Fibroblast of lung (primary cell): ENCODE measurements around the gene CHRM1. TPM values are rescaled to one million over a fixed set of nuclear protein-coding genes. Genes with fewer than 3 reads are reported as not detected.
"Not testable (repeated sequence)": the region's sequence is repeated elsewhere in the genome, so short reads cannot be mapped to it uniquely, and the experiment has no call there.

Experiments
- DNase-seq, 2 donors: peaks; one replicate each; pipeline versions ENCODE4 v3.0.0 to v3.0.0-alpha.2; 2010; ENCODE audit warnings: low read depth in 2 of 2
- H2AFZ ChIP-seq: 2 replicates; pipeline ENCODE4 v1.5.1; 2012; ENCODE audit warnings: low read length, control low read depth, inconsistent platforms
- H3K27ac ChIP-seq: 2 replicates; pipeline ENCODE4 v1.5.1; 2011; ENCODE audit warnings: low read length, control low read depth; ENCODE audit not compliant: insufficient read depth
- H3K27me3 ChIP-seq: 2 replicates; pipeline ENCODE4 v1.5.1; 2011; ENCODE audit warnings: mild to moderate bottlenecking, low read length; ENCODE audit not compliant: control insufficient read depth, insufficient read depth
- H3K36me3 ChIP-seq: 2 replicates; pipeline ENCODE4 v1.5.1; 2011; ENCODE audit warnings: low read length; ENCODE audit not compliant: control insufficient read depth, insufficient read depth
- H3K4me1 ChIP-seq: 2 replicates; pipeline ENCODE4 v1.5.1; 2011; ENCODE audit warnings: low read length; ENCODE audit not compliant: control insufficient read depth, insufficient read depth; ENCODE audit errors: extremely low read depth
- H3K4me2 ChIP-seq: 2 replicates; pipeline ENCODE4 v1.5.1; 2011; ENCODE audit warnings: low read length, control low read depth; ENCODE audit not compliant: insufficient read depth; ENCODE audit errors: extremely low read depth
- H3K4me3 ChIP-seq, 4 experiments: fragments of 200-600 bp in 1 of 4; sonication (generic) in 1 of 4; replicated peaks in 1 of 4; 2 replicates each; pipeline ENCODE4 v1.5.1; 2011 to 2016; ENCODE audit warnings: low read length in 4 of 4, low read depth in 3 of 4, mild to moderate bottlenecking in 3 of 4, control low read depth in 2 of 4, inconsistent platforms in 1 of 4, mixed read lengths in 1 of 4; ENCODE audit not compliant: insufficient read depth in 1 of 4; ENCODE audit errors: control extremely low read depth in 1 of 4
- H3K79me2 ChIP-seq: 2 replicates; pipeline ENCODE4 v1.5.1; 2012; ENCODE audit warnings: mild to moderate bottlenecking, low read length, inconsistent platforms; ENCODE audit not compliant: control insufficient read depth, insufficient read depth
- H3K9ac ChIP-seq: 2 replicates; pipeline ENCODE4 v1.5.1; 2011; ENCODE audit warnings: mild to moderate bottlenecking, low read length, control low read depth; ENCODE audit not compliant: insufficient read depth
- H3K9me3 ChIP-seq: 2 replicates; pipeline ENCODE4 v1.5.1; 2012; ENCODE audit warnings: low read depth, low read length; ENCODE audit not compliant: control insufficient read depth, insufficient read depth
- H4K20me1 ChIP-seq: 2 replicates; pipeline ENCODE4 v1.5.1; 2011; ENCODE audit warnings: low read length; ENCODE audit not compliant: control insufficient read depth, insufficient read depth; ENCODE audit errors: extremely low read depth
- CTCF ChIP-seq, 2 donors: IDR thresholded peaks in 1 of 2; conservative IDR thresholded peaks in 1 of 2; 1 replicate in 1 of 2; 2 replicates in 1 of 2; pipeline ENCODE4 v1.5.1; 2011 to 2012; ENCODE audit warnings: low read length in 2 of 2, control low read depth in 1 of 2, inconsistent platforms in 1 of 2, low read depth in 1 of 2, mild to moderate bottlenecking in 1 of 2
- EZH2 ChIP-seq: IDR thresholded peaks from 2 replicates; pipeline ENCODE4 v1.5.1; 2012; ENCODE audit warnings: low read length, control low read depth, mild to moderate bottlenecking; ENCODE audit errors: missing control alignments
- polyA plus RNA-seq, 2 donors: library from polyadenylated mRNA; depleted of rRNA in 1 of 2; stranded (reverse) in 1 of 2; unstranded in 1 of 2; fragments of >200 nt; gene quantifications; 2 replicates each; pipeline ENCODE4 v1.2.1, GENCODE V29; 2011 to 2012; ENCODE audit warnings: missing spikeins in 1 of 2
- total RNA-seq: library from RNA; depleted of rRNA; stranded (reverse); fragments of >200 nt; gene quantifications from 2 replicates; pipeline ENCODE4 v1.2.1, GENCODE V29; 2014

CHRM1 gene
- total and polyA plus RNA-seq, 2 donors (not counting 1 experiment from before 2014, with no cell fraction given), result not detected

- no peak overlapping the region for H3K9ac ChIP-seq
- no peak overlapping the region for H2AFZ ChIP-seq
- H3K4me3 ChIP-seq, result no peak overlapping the region
- no peak overlapping the region for H3K27ac ChIP-seq
- peaks cover 3% of the 10 kb centered on the region for H3K4me1 ChIP-seq
- H3K79me2 ChIP-seq, result peaks cover 5% of the 10 kb centered on the region
- no peaks in the 10 kb centered on the region for H3K27me3 ChIP-seq
- DNase-seq, result no peak
- no peaks in the 10 kb centered on the region for H4K20me1 ChIP-seq
- TF ChIP-seq CTCF (conservative IDR thresholded peaks at IDR 0.05 in 1 of 2, IDR thresholded peaks at IDR 0.05 in 1 of 2; ENCODE audit: low read depth in 1 of 2, low read length in 2 of 2) (no peak), EZH2 (no peak)
- no peaks in the 10 kb centered on the region for H3K36me3 ChIP-seq
- H3K9me3 ChIP-seq, result no peaks in the 10 kb centered on the region
- H3K4me2 ChIP-seq, result no peak overlapping the region
Observed at GRCh38 chr11:62860835-62861563, 60.2 kb downstream of the CHRM1 start.

GRCh38 chr11:62859281-62859703 lies 61.9 kb downstream of the CHRM1 start:
- not testable (repeated sequence) for H3K4me3 ChIP-seq, H3K4me1 ChIP-seq, DNase-seq, H4K20me1 ChIP-seq, H3K9ac ChIP-seq, H3K9me3 ChIP-seq, H2AFZ ChIP-seq, H3K36me3 ChIP-seq, H3K4me2 ChIP-seq, H3K27ac ChIP-seq, H3K27me3 ChIP-seq
- peaks cover 19% of the 10 kb centered on the region for H3K79me2 ChIP-seq

Other genes starting within 250 kb of the CHRM1 start
- gene UQCC3, start 249.7 kb downstream of the CHRM1 start, total RNA-seq, result 12.1 and 14.0 TPM in 2 replicates
- gene UQCC3, start 249.7 kb downstream of the CHRM1 start, polyA plus RNA-seq, result 4.7 and 7.3 TPM in 2 replicates
- 3.6 and 4.5 TPM in 2 replicates for gene LBHD1, start 249.1 kb downstream of the CHRM1 start, total RNA-seq
- 3.1 and 3.4 TPM in 2 replicates for gene LBHD1, start 249.1 kb downstream of the CHRM1 start, polyA plus RNA-seq
- gene UBXN1, start 242.3 kb downstream of the CHRM1 start, total RNA-seq, result 143 and 229 TPM in 2 replicates
- 76.4 and 88.6 TPM in 2 replicates for gene UBXN1, start 242.3 kb downstream of the CHRM1 start, polyA plus RNA-seq
- gene LRRN4CL, start 231.8 kb downstream of the CHRM1 start, total RNA-seq, result 13.4 and 31.5 TPM in 2 replicates
- 7.9 and 12.7 TPM in 2 replicates for gene LRRN4CL, start 231.8 kb downstream of the CHRM1 start, polyA plus RNA-seq
- gene BSCL2, start 213.9 kb downstream of the CHRM1 start, total RNA-seq, result 37.8 and 62.1 TPM in 2 replicates
- 35.5 and 54.0 TPM in 2 replicates for gene BSCL2, start 213.9 kb downstream of the CHRM1 start, polyA plus RNA-seq
- not detected in 2 replicates for gene GNG3, start 213.7 kb downstream of the CHRM1 start, total RNA-seq
- 0.07 TPM in 1 of 2 replicates, not detected in the other for gene GNG3, start 213.7 kb downstream of the CHRM1 start, polyA plus RNA-seq
- 9.2 and 14.5 TPM in 2 replicates for gene HNRNPUL2, start 193.9 kb downstream of the CHRM1 start, total RNA-seq
- gene HNRNPUL2, start 193.9 kb downstream of the CHRM1 start, polyA plus RNA-seq, result 18.8 and 26.4 TPM in 2 replicates
- 32.4 and 44.4 TPM in 2 replicates for gene TTC9C, start 192.9 kb downstream of the CHRM1 start, total RNA-seq
- gene TTC9C, start 192.9 kb downstream of the CHRM1 start, polyA plus RNA-seq, result 26.1 and 27.3 TPM in 2 replicates
- 13.4 and 14.4 TPM in 2 replicates for gene ZBTB3, start 167.2 kb downstream of the CHRM1 start, total RNA-seq
- 6.2 and 6.8 TPM in 2 replicates for gene ZBTB3, start 167.2 kb downstream of the CHRM1 start, polyA plus RNA-seq
- gene POLR2G, start 159.8 kb downstream of the CHRM1 start, total RNA-seq, result 68.8 and 80.6 TPM in 2 replicates
- 216 and 228 TPM in 2 replicates for gene POLR2G, start 159.8 kb downstream of the CHRM1 start, polyA plus RNA-seq
- 16.7 and 18.8 TPM in 2 replicates for gene TAF6L, start 150.0 kb downstream of the CHRM1 start, total RNA-seq
- 10.0 and 12.7 TPM in 2 replicates for gene TAF6L, start 150.0 kb downstream of the CHRM1 start, polyA plus RNA-seq
- 27.5 and 41.9 TPM in 2 replicates for gene TMEM179B, start 134.0 kb downstream of the CHRM1 start, total RNA-seq
- 64.8 and 69.5 TPM in 2 replicates for gene TMEM179B, start 134.0 kb downstream of the CHRM1 start, polyA plus RNA-seq
- gene TMEM223, start 129.4 kb downstream of the CHRM1 start, total RNA-seq, result 11.7 and 16.4 TPM in 2 replicates
- 14.4 and 15.4 TPM in 2 replicates for gene TMEM223, start 129.4 kb downstream of the CHRM1 start, polyA plus RNA-seq
- 14.9 and 17.2 TPM in 2 replicates for gene NXF1, start 115.9 kb downstream of the CHRM1 start, total RNA-seq
- 27.8 and 43.7 TPM in 2 replicates for gene NXF1, start 115.9 kb downstream of the CHRM1 start, polyA plus RNA-seq
- gene STX5, start 89.3 kb downstream of the CHRM1 start, total RNA-seq, result 40.3 and 44.9 TPM in 2 replicates
- 48.7 and 48.9 TPM in 2 replicates for gene STX5, start 89.3 kb downstream of the CHRM1 start, polyA plus RNA-seq
- not detected in 2 replicates for gene TEX54, start 88.5 kb downstream of the CHRM1 start, total RNA-seq
- gene TEX54, start 88.5 kb downstream of the CHRM1 start, polyA plus RNA-seq, result not detected in 2 replicates
- gene WDR74, start 81.8 kb downstream of the CHRM1 start, total RNA-seq, result 85.3 and 86.9 TPM in 2 replicates
- 14.8 and 24.0 TPM in 2 replicates for gene WDR74, start 81.8 kb downstream of the CHRM1 start, polyA plus RNA-seq
- gene SLC3A2, start 40.5 kb downstream of the CHRM1 start, total RNA-seq, result 344 and 441 TPM in 2 replicates
- 91.2 and 132 TPM in 2 replicates for gene SLC3A2, start 40.5 kb downstream of the CHRM1 start, polyA plus RNA-seq
- not detected in 2 replicates for gene SLC22A6, start 63.6 kb upstream of the CHRM1 start, total RNA-seq
- gene SLC22A6, start 63.6 kb upstream of the CHRM1 start, polyA plus RNA-seq, result not detected in 2 replicates
- not detected in 2 replicates for gene SLC22A8, start 94.5 kb upstream of the CHRM1 start, total RNA-seq
- gene SLC22A8, start 94.5 kb upstream of the CHRM1 start, polyA plus RNA-seq, result not detected in 2 replicates
- not detected in 2 replicates for gene SLC22A24, start 222.9 kb upstream of the CHRM1 start, total RNA-seq
- gene SLC22A24, start 222.9 kb upstream of the CHRM1 start, polyA plus RNA-seq, result not detected in 2 replicates